WI38 (cell line): Measurements from ENCODE around the gene TRIB2.
A peak's percentile ranks its signal among the peaks of the same experiment; 100 is the strongest.

Experiments
- H3K4me3 ChIP-seq: 2 replicates; pipeline ENCODE4 v1.5.1; 2011; ENCODE audit warnings: low read depth, mild to moderate bottlenecking, control low read depth, low read length
- CTCF ChIP-seq: IDR thresholded peaks from 2 replicates; pipeline ENCODE4 v1.5.1; 2012; ENCODE audit warnings: low read depth, mild to moderate bottlenecking, control low read depth, low read length

Gene TRIB2

GRCh38 chr2:12709207-12709522 lies 7.6 kb upstream of the TRIB2 start:
- no peak for TF ChIP-seq CTCF
- no peak overlapping the region for H3K4me3 ChIP-seq

- TF ChIP-seq CTCF: no peak
- H3K4me3 ChIP-seq: no peak overlapping the region
Measured at GRCh38 chr2:12710301-12710700, 6.4 kb upstream of the TRIB2 start.

- TF ChIP-seq CTCF: no peak
- H3K4me3 ChIP-seq: no peak overlapping the region
Measured at GRCh38 chr2:12711339-12711738, 5.4 kb upstream of the TRIB2 start.

GRCh38 chr2:12712881-12713280 lies 3.9 kb upstream of the TRIB2 start:
- no peak overlapping the region for H3K4me3 ChIP-seq
- TF ChIP-seq CTCF: no peak

- TF ChIP-seq CTCF: no peak
- H3K4me3 ChIP-seq: no peak overlapping the region
Measured at GRCh38 chr2:12714391-12715221, 2.1 kb upstream of the TRIB2 start.

GRCh38 chr2:12715258-12716031 lies 1.3 kb upstream of the TRIB2 start:
- TF ChIP-seq CTCF: no peak
- no peak overlapping the region; the same call in 1 of the 2 replicates for H3K4me3 ChIP-seq

GRCh38 chr2:12716032-12716281 lies 779 bp upstream of the TRIB2 start:
- peak; percentile 40; the same call in 1 of the 2 replicates for TF ChIP-seq CTCF
- H3K4me3 ChIP-seq: peak overlapping the region; percentile 71
